Upper lobe of left lung (tissue), 6 donors: ENCODE results near the gene DR1. TPM values are rescaled to one million over a fixed set of nuclear protein-coding genes. Genes with fewer than 3 reads are reported as not detected.

Experiments
- ATAC-seq, 2 donors: fragments of 200-7000 bp; cut with Tn5 transposase; one replicate each; pipeline ENCODE4 v1.9.1; 2022; ENCODE audit warnings: mild to moderate bottlenecking in 2 of 2, moderate library complexity in 2 of 2; ENCODE audit not compliant: low FRiP score in 2 of 2
- DNase-seq, 2 donors: peaks; one replicate each; pipeline ENCODE4 v3.0.0-alpha.2; 2019 to 2020
- H3K27ac ChIP-seq, 4 donors: fragments of 200-600 bp; sonication (generic); one replicate each; pipeline ENCODE4 v1.5.1; 2016 to 2019
- H3K27me3 ChIP-seq, 4 donors: fragments of 200-600 bp; sonication (generic); one replicate each; pipeline ENCODE4 v1.5.1; 2017 to 2019
- H3K36me3 ChIP-seq, 4 donors: fragments of 200-600 bp; sonication (generic); one replicate each; pipeline ENCODE4 v1.5.1; 2016 to 2019
- H3K4me1 ChIP-seq, 4 donors: fragments of 200-600 bp; sonication (generic); one replicate each; pipeline ENCODE4 v1.5.1; 2018 to 2019
- H3K4me3 ChIP-seq, 4 donors: fragments of 200-600 bp; sonication (generic); one replicate each; pipeline ENCODE4 v1.5.1; 2017 to 2019; ENCODE audit warnings: mild to moderate bottlenecking in 2 of 4, moderate library complexity in 1 of 4
- H3K9me3 ChIP-seq, 4 donors: fragments of 200-600 bp; sonication (generic); one replicate each; pipeline ENCODE4 v1.5.1; 2018 to 2019
- CTCF ChIP-seq, 6 experiments: fragments of 450-650 bp in 4 of 6; fragments of 200-600 bp in 2 of 6; sonication (generic) in 2 of 6; IDR thresholded peaks; one replicate each; pipeline ENCODE4 v1.5.1; 2016 to 2019; ENCODE audit warnings: antibody characterized with exemption in 6 of 6
- EP300 ChIP-seq, 4 donors: sonication (generic); formaldehyde crosslinking; IDR thresholded peaks; one replicate each; pipeline ENCODE4 v1.5.1; 2017; ENCODE audit warnings: antibody characterized with exemption in 4 of 4, control low read depth in 2 of 4
- POLR2A ChIP-seq, 4 donors: fragments of 450-650 bp; IDR thresholded peaks; one replicate each; pipeline ENCODE4 v1.5.1; 2016 to 2017; ENCODE audit warnings: antibody characterized with exemption in 4 of 4, mild to moderate bottlenecking in 2 of 4
- POLR2AphosphoS5 ChIP-seq, 2 donors: sonication (generic); formaldehyde crosslinking; IDR thresholded peaks; one replicate each; pipeline ENCODE4 v1.5.1; 2017; ENCODE audit warnings: antibody characterized with exemption in 2 of 2
- WGBS, 2 donors: methylation state at CpG; one replicate each; pipeline ENCODE4 v1.1.5; 2017 to 2018; 5-methylcytosine and 5-hydroxymethylcytosine counted together
- total RNA-seq, 6 donors: library from RNA; depleted of rRNA in 4 of 6; stranded (reverse); fragments of >200 nt in 4 of 6; gene quantifications; one replicate each; pipeline versions ENCODE4 v1.1.0 to v1.2.1, GENCODE V29; 2016 to 2021
- donor health status: DM: no; HTN: no; CAD: no; lungs with moderate emphysema.
- donor health status: DM: no; HTN: yes; CAD: no; lungs with severe emphysema.

Gene DR1
- total RNA-seq, 6 donors from 2014 or later = 12.6 to 50.0 (median 41.3) TPM

- no peaks in the 10 kb centered on the region for H3K4me1 ChIP-seq
- no peaks in the 10 kb centered on the region for H3K36me3 ChIP-seq
- no peak overlapping the region for H3K4me3 ChIP-seq
- no peak overlapping the region for H3K27ac ChIP-seq
- 82 to 89% methylated on average over 1 of the region's 1 CpG for WGBS, 2 donors
- H3K9me3 ChIP-seq = no peaks in the 10 kb centered on the region
- TF ChIP-seq POLR2A (IDR thresholded peaks at IDR 0.05) = no peak
- no peak for TF ChIP-seq CTCF (IDR thresholded peaks at IDR 0.05)
- no peak for TF ChIP-seq POLR2AphosphoS5 (IDR thresholded peaks at IDR 0.05)
- no peak for TF ChIP-seq EP300 (IDR thresholded peaks at IDR 0.05)
- ATAC-seq (no peak), DNase-seq (no peak)
- H3K27me3 ChIP-seq = no peaks in the 10 kb centered on the region
These were observed 49.5 kb downstream of the DR1 start for GRCh38 chr1:93395195-93395594.

GRCh38 chr1:93399781-93400180, 54.1 kb downstream of the DR1 start:
- TF ChIP-seq POLR2AphosphoS5 (IDR thresholded peaks at IDR 0.05) = no peak
- no peak for TF ChIP-seq CTCF (IDR thresholded peaks at IDR 0.05)
- no peak for TF ChIP-seq EP300 (IDR thresholded peaks at IDR 0.05)
- no peak for TF ChIP-seq POLR2A (IDR thresholded peaks at IDR 0.05)

GRCh38 chr1:93408203-93408602, 62.5 kb downstream of the DR1 start:
- Histone ChIP-seq H3K4me1 (no peaks in the 10 kb centered on the region), H3K4me3 (no peak overlapping the region), H3K27me3 (no peaks in the 10 kb centered on the region), H3K36me3 (no peaks in the 10 kb centered on the region), H3K27ac (no peak overlapping the region), H3K9me3 (no peaks in the 10 kb centered on the region)
- DNase-seq (peak in 1 of 2 donors; percentile 3), ATAC-seq (no peak)
- 87 to 92% methylated on average over 4 of the region's 4 CpGs for WGBS, 2 donors
- TF ChIP-seq POLR2A (IDR thresholded peaks at IDR 0.05) (no peak), EP300 (IDR thresholded peaks at IDR 0.05) (no peak), CTCF (IDR thresholded peaks at IDR 0.05) (no peak), POLR2AphosphoS5 (IDR thresholded peaks at IDR 0.05) (no peak)

More at GRCh38 chr1:93399781-93400180, 54.1 kb downstream of the DR1 start:
- Histone ChIP-seq H3K4me3 (no peak overlapping the region), H3K9me3 (no peaks in the 10 kb centered on the region), H3K27me3 (no peaks in the 10 kb centered on the region), H3K36me3 (no peaks in the 10 kb centered on the region), H3K4me1 (no peaks in the 10 kb centered on the region), H3K27ac (no peak overlapping the region)
- no peak for ATAC-seq
- DNase-seq = no peak

GRCh38 chr1:93411000-93411399, 65.3 kb downstream of the DR1 start:
- ATAC-seq (no peak), DNase-seq (no peak)
- TF ChIP-seq EP300 (IDR thresholded peaks at IDR 0.05) (no peak), POLR2AphosphoS5 (IDR thresholded peaks at IDR 0.05) (no peak), CTCF (IDR thresholded peaks at IDR 0.05) (no peak), POLR2A (IDR thresholded peaks at IDR 0.05) (no peak)
- no peaks in the 10 kb centered on the region for H3K36me3 ChIP-seq
- H3K27me3 ChIP-seq = no peaks in the 10 kb centered on the region
- peaks cover 0 to 5% (median 0%) of the 10 kb centered on the region in 4 donors for H3K4me1 ChIP-seq
- no peak overlapping the region for H3K4me3 ChIP-seq
- H3K27ac ChIP-seq = no peak overlapping the region
- WGBS, 2 donors = 84 to 87% methylated on average over 2 of the region's 2 CpGs
- H3K9me3 ChIP-seq = no peaks in the 10 kb centered on the region

GRCh38 chr1:93414749-93415148, 69.0 kb downstream of the DR1 start:
- peaks cover 0 to 5% (median 0%) of the 10 kb centered on the region in 4 donors for H3K4me1 ChIP-seq
- no peak overlapping the region for H3K27ac ChIP-seq
- no peaks in the 10 kb centered on the region for H3K9me3 ChIP-seq
- H3K27me3 ChIP-seq = no peaks in the 10 kb centered on the region
- H3K36me3 ChIP-seq = no peaks in the 10 kb centered on the region
- DNase-seq (no peak), ATAC-seq (peak in 1 of 2 donors; percentile 53)
- 39 to 43% methylated on average over 3 of the region's 3 CpGs for WGBS, 2 donors
- H3K4me3 ChIP-seq = peak overlapping the region in 1 of 4 donors; percentile 4
- TF ChIP-seq EP300 (IDR thresholded peaks at IDR 0.05) (no peak), POLR2A (IDR thresholded peaks at IDR 0.05) (no peak), POLR2AphosphoS5 (IDR thresholded peaks at IDR 0.05) (no peak), CTCF (IDR thresholded peaks at IDR 0.05) (no peak)
